Measurements from ENCODE around the gene SLC1A2.

GRCh38 chr11:35322318-35322979 is 96.9 kb downstream of the SLC1A2 start:
- no peak for TF ChIP-seq POLR2A (IDR thresholded peaks at IDR 0.05)
- TF ChIP-seq CTCF (IDR thresholded peaks at IDR 0.05): no peak

All from uterus (tissue), 2 donors.